Fibroblast of upper back skin (primary cell): ENCODE results near the gene ADAM19.

Source experiments
- DNase-seq: peaks from one replicate; pipeline ENCODE4 v3.0.0-alpha.2; 2013

The ADAM19 gene, protein sequence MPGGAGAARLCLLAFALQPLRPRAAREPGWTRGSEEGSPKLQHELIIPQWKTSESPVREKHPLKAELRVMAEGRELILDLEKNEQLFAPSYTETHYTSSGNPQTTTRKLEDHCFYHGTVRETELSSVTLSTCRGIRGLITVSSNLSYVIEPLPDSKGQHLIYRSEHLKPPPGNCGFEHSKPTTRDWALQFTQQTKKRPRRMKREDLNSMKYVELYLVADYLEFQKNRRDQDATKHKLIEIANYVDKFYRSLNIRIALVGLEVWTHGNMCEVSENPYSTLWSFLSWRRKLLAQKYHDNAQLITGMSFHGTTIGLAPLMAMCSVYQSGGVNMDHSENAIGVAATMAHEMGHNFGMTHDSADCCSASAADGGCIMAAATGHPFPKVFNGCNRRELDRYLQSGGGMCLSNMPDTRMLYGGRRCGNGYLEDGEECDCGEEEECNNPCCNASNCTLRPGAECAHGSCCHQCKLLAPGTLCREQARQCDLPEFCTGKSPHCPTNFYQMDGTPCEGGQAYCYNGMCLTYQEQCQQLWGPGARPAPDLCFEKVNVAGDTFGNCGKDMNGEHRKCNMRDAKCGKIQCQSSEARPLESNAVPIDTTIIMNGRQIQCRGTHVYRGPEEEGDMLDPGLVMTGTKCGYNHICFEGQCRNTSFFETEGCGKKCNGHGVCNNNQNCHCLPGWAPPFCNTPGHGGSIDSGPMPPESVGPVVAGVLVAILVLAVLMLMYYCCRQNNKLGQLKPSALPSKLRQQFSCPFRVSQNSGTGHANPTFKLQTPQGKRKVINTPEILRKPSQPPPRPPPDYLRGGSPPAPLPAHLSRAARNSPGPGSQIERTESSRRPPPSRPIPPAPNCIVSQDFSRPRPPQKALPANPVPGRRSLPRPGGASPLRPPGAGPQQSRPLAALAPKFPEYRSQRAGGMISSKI

DNA sequence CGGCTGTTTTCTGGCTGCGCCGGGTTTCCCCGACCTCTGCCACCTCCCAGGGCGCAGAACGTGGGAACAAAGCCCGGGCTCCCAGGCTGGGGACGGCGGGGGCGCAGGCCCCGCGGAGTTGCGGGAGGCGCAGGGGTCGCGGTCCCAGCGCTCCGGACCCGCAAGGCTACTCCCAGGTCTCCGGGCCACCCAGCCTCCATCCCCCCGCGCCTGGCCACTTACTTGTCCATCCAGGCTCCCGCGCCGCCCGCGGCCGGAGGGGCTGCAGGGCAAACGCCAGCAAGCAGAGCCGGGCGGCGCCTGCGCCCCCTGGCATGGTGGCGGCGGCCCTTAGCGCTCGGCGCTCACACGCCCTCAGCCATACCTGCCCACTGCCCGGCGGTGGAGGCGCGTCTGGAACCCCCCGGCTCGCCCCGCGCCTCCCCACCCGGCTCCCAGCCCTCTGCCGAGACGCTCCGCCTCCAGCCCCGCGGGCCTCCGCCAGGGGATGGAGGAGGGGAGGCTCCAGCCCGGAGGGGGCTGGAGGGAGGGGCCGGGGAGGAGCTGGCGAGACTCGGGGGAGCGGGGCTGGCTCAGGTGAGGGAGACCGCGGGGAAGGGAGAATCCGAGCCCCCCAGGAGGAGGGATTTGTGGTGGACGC is at the start of gene ADAM19:
Gene ADAM19 (minus strand): TSS at position 395 of the 640 bp plus-strand sequence. CDS start 79 bp downstream, at position 316.
- DNase-seq, result peak; percentile 79

DNA sequence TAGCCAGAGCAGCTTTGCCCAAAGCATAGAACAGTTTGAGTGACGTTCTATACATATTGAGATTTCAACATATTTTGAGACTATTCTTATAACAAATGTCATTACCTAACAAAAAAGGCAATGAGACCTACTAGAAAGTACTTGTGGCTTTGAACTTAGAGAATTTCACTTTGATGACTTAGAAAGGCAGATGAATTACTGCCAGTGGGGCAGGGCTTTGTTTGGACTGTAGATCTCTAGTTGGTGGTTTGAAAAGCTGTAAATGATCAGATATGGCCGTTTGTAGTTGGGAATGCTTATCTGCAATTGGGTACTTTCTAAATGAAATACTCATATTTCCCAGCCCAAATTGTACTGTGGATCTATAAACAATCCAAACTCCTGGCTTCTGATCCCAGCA is 48.6 kb upstream of the ADAM19 start:
- no peak for DNase-seq

DNA sequence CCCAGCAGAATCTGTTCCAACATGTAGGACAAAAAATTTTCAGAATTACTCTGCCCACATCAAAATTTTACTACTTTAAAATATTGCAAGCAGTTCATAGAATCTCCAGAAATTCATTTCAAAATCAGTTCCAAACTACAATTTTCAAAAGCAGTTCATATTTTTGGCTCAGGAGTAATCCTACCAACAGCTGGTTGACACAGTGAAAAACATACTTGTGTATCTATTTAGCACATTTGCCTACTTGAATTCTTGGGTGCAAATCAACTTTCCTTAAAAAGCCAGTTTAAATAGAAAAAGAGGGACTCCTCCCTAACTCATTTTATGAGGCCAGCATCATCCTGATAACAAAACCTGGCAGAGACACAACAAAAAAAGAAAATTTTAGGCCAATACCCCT is 45.2 kb upstream of the ADAM19 start:
- no peak for DNase-seq

DNA sequence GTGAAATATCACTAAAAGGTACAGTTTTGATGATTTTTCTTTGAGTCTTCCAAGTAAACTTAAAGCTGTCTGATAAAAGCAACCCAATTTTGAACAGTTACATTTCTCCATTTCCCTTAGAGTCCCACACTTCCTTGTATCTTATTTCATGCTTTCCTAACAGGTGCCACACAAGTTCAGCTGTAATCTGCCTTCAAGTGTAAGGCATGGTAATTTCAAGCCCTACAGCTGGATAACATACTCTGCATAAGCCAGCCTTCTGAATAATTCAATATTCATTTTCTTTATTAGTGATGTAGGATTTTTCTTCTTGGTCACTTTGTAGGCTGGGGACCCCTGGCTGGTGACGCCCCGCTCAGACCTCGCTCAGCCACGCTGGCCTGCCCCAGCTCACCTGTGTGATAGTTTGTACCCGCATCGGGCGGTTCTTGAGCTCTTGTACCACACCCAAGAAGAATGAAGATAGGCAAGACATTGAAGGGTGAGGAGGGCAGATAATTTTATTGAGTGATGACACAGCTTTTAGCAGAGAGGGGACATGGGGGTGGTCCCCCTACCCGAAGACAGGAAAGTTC is 42.7 kb upstream of the ADAM19 start:
- DNase-seq, result no peak

DNA sequence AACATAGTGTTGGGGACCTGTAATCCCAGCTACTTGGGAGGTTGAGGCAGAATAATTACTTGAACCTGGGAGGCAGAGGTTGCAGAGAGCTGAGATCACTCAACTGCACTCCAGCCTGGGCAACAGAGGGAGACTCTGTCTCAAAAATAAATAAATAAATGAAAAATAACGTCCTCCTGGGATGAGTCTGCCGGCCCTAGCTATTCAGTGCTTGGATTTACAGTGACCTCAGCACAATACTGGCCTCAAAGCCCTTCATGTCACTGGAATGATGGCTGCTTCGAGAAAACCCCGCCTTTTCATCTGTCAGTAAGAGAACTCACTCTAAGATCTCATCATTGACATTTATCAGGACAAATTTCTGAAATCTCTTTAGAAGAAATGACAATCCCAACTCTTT is 41.2 kb upstream of the ADAM19 start:
- DNase-seq, result no peak

DNA sequence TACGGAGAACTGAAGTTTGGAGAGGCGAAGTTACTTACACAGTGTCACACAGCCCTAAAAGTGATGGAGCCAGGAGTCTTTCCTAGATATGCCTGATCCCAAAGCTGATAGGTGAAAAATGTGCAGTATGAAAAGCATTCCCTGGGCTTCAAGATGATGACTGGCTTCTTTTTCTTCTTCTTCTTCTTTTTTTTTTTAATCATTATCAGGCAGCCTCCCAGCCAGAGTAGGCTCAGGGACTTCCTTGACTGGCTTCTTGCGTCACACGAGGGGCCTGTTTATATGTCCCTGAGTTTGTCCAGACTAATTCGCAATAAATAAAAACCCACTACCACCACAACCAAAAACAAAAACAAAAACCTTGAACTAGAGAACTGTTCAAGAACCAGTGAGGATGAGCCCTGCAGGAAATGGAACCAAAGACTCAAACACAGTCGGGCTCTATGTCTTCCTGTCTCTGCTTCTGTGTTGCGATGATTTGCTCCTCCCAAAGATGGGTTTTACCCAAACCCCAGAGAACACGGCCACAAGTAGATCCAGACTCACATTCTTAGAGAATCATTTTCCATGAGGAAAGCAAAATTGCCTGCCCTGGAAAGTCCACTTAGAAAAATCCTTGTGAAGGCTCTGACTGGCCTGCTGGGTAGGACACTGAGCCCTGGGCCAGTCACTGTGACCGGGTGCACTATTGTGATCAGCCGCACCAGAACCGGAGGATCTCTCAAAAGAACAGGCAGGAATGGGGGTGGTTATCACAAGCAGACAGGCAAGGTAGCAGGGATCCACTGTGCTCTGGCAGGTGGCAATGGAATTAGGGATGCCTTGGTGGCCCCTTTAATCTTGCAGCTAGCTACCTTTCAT is 38.0 kb upstream of the ADAM19 start:
- no peak for DNase-seq

DNA sequence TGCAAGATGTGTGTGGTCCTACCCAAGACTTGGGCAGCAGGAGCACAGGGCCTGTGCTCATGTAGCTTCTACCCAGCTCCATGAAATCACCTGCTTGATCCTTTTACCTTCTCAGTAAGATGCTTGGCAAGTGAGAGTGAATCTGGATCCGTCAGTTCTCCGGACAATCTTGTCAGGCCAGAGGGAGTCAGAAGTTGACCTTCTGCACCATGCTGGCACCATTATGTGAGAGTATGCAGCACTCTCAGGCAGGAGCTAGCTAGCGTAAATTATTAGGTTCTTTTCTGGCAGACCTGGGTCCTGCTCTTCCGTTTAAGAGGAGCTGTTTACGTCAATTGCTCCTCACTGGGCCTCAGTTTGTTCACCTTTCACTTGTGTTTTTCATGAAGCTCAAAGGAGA is 37.0 kb upstream of the ADAM19 start:
- no peak for DNase-seq

DNA sequence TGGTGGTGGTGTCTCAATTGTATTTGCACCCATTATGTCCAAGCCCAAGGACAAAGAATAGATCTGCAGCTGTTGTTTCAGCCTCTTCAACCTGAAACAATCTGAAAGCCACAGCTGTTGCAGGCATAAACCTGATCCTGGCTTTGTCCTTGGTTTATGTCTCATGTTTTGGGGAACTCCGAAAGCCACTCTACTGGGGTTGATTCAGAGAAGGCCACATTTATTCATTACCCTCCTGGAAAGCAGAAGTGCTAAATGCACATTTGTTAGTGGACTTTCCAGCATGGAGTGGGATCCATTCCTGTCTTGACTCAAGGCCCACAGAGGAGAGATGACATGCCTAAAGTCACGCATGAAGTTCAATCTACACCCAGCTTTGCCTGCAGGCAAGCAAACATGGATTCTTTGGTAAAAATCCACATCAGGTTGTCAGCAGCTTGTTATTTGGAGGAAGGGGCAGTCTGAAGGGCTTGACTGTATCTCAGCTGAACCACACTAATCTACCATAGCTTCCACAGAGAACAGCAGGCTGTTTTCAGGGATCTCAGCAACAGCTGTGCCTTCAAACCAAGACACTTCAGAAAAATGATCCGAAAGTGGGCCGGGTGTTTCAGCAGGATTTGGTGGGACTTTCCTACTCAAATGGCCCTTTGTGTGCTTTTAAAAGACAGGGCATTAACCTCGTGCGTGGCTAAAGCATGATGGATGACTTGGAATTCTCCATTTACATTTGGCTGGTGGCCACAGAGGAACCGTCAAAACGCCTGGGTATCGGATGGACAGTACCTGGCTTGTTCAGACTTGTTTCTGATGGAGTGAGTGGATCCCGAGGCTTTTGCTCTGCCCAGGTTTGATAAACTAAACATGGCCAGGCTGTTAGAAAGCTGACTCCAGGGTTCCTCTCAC is 36.2 kb upstream of the ADAM19 start:
- DNase-seq, result no peak

DNA sequence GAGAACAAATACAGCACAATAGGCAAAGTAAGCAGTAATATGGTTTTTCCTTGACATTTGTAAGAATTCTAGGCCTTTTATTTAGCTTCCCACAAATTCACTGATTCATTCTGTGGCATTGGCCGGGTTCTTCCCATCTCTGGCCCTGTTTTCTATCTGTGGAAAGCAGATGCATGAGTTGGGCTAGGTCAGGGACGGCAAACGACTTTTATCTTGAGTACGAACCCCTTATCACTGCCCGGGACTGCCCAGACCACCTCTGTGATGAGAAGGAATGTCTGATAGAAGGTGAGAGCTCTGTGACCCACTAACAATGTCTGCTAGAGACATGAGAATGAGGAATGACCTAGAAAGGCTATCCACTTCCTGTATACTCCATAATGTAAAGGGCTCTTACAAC is 35.4 kb upstream of the ADAM19 start:
- DNase-seq, result no peak

DNA sequence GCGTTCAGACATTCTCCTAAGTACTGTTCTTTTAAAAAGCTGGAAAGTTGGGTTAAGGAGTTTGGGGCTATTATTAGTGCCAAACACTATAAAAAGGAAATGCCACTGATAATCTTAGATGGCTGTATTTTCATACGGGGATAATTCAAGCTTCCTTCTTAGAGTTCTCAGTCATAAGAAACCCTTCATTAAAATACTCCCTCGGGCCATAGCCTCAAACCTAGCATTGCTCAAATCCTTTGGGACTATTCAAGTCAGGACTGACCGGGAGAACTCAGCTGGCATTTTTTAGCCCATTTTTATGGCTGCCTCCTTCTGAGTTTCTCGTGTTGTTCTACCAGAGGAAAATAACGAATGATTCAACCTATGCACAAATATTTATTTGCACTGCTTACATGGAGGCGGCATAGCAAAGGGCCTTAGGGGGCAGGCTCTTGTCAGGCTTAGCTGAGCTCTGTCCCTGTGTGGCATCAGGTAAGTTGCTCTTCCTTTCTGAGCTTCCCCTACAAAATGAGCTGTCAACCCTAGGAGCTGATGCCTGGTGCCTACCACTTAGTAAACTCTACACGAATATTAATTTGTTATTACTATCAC is 33.5 kb upstream of the ADAM19 start:
- no peak for DNase-seq

DNA sequence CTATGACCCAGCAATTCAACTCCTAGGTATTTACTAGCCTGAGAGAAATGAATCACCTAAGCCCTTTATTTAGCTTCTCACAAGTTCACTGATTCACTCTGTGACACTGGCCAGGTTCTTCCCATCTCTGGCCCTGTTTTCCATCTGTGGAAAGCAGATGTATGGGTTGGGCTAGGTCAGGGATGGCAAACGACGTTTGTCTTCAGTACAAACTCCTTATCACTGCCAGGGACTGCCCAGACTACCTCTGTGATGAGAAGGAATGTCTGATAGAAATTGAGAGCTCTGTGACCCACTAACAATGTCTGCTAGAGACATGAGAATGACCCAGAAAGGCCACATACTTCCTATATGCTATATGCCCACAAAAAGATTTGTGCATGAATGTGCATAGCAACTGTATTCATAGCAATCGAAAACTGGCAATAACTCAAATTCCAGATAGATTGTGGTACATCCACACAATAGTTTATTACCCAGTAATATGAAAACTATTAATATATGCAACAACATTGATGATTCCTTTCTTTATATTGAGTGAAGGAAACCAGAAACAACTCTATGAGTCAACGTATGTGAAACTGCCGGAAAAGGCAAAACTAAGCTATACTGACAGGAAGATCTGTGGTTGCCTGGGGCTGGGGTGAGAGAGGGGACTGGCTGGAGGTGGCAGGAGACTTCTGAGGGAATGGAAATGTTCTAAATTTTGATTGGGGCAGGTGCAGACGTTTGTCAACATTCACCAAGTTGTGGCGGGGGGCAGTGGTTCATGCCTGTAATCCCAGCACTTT is 32.0 kb upstream of the ADAM19 start:
- peak; percentile 87 for DNase-seq

DNA sequence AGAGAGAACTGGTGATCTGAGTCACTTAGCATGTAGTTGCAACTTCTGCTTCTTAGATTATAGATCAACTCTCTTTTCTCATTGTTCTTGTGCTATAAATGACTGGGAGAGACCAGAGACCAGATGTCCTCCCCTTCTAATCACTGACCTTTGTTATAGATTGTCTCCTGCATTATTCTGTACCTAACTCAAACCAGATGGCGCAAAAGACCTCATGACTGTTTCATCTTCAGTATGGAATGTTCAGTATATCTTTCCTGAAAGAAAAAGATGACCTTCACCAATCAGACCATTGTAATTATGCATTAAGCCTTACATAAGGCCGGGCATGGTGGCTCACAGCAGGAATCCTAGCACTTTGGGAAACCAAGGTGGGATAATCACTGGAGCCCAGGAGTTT is 30.5 kb upstream of the ADAM19 start:
- peak; percentile 56 for DNase-seq

DNA sequence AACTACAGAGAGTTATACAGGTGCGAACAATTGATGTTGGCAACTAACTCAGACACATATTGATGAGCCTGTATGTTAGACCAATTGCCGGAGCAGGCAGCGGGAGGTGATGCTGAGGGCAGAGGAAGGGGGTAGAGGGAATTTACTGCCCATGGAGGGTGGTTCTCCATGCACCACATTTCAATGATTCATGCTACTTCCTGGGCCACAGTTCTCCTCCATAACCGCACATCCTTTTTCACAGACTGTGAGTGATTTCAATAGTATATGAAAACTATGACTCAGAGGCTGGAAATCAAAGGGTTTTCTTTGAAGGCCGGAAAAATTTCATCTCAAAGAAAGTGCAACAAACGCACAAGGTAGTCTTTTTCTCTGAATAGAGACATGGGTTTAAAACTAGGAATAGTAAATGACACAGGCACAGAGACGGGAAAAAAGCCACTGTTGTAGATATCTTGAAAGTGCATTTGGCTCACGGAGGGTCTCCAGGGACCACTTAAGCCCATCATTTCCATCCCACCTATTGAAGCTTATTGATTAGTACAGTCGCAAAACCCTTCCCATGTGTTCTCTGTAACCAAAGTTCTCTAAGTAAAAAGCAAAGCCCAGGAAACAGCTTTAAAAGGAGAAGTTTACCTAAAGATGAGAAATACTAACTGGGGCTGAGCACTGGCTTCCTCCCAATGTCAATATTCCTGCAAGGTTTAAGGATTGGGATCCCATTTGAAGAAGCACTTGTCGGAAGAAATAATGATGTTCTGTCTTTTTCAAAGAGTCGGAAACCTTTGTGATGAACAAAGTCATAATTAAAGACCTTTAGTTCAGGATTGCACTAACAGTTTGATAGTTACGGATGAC is 28.0 kb upstream of the ADAM19 start:
- DNase-seq, result peak; percentile 92

DNA sequence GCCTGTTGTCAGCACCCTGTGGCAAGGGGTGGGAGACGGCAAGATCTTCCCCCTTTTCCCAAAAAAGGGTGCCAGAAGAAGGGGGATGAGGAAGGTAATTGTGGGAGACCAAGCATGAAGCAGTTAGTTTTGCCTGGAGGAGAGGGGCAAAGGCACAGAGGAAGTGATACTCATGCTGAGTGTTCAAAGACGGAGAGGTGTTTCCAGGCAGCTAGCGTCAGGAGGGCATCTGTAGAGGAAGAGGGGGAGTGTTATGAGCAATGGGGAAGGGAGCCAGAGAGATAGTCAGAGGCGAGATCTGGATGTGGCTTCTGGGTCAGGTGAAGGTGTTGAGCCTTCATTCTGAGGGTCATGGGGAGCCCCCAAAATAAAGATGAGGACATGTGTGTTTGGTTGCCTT is 26.9 kb upstream of the ADAM19 start:
- DNase-seq, result no peak

DNA sequence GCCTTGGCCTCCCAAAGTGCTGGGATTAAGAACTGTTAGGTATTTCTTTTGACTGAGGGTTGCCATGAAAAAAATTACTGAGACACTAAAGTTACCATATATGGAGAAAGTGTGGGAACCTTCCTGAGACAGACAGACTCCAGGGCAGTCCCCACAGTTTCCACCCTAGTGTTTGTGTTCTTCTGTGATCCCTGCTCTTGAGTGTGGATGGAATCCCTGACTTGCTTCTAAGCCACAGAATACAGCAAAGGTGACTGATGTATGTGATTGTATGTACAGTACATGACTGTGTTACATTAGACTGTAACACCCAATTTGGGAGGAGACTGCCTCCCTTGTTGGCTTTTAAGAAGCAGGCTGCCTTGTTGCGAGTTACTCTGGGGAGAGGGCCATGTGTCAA is 24.7 kb upstream of the ADAM19 start:
- DNase-seq, result no peak

DNA sequence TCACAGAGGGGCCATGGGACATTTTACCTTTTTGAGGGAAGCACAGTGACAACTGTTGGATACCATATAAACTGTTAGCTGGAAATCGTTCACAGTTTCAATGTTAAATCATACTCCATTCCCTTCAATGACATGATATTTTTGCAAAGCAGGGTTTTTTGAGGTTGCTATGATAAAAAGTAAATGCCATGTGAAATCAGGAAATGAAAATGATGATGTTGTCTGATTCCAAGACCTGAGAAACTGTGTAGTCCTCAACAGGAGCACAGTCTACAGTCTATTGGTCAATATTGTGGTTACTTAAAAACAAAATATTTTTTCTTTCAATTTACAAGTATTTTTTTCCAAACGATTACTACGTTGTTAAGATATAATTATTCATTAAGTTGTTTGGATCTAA is 24.0 kb upstream of the ADAM19 start:
- no peak for DNase-seq

DNA sequence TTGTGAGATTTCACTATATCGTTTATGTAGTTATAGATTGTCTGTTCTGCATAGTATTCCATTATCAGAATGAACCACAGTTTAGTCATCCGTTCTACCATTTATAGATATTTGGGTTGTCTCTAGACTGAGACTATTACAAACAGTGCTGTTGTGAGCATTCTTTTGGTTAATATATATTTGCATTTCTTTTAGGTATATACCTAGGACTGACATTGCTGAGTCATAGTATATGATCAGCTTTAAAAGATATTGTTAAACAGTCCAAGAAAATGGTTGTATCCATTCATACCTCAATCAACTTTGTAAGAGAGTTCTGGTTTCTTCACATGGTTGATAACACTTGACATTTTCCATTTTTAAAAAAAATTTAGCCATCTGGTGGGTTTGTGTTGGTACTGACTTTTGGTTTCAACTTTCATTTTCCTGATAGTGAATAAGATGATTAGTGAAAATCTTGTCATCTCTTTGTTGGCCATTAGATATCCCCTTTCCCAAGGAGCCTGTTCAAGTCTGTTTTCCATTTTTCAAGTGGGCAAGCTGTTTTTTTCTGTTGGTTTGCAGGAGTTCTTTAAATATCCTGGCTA is 22.9 kb upstream of the ADAM19 start:
- DNase-seq, result no peak

DNA sequence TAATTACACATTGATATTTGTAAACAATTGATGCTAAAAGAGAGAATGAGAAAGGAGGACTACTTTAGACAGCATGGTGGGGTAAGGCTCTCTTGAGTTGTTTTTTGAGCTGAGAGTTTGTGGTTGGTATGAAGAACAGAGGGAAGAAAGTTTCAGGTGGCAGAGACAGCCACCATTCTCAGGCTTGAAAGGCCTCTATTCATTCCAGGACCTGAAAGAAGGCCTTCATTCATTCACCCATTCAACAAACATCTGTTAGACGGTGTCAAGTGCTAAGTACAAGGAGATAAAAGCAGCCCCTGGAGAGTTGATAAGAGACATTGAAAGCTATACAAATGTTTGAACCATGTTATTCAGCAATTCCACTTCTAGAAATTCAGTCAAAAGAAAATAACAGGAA is 21.7 kb upstream of the ADAM19 start:
- DNase-seq, result no peak
